OCI-LY3 (cell line): ENCODE measurements around the gene IL13.

Experiments
- H2AFZ ChIP-seq: fragments of 200-600, 300-600 bp; shearing (Covaris generic); 2 replicates; pipeline ENCODE4 v1.6.0; 2014; ENCODE audit warnings: antibody characterized with exemption, low read depth, low read length
- H3K27ac ChIP-seq: fragments of 200-600, 300-600 bp; sonication (generic); 2 replicates; pipeline ENCODE4 v1.5.1; 2014; ENCODE audit warnings: mild to moderate bottlenecking, low read length, moderate library complexity, mixed read lengths
- H3K27me3 ChIP-seq: fragments of 200-600, 300-600 bp; sonication (generic); 2 replicates; pipeline ENCODE4 v1.6.1; 2014; ENCODE audit warnings: low read depth, low read length, mixed read lengths
- H3K36me3 ChIP-seq: fragments of 200-600, 300-600 bp; sonication (generic); replicated peaks from 2 replicates; pipeline ENCODE3; 2014; ENCODE audit warnings: low read depth, low read length, mixed read lengths
- H3K4me1 ChIP-seq: fragments of 300-600, 200-600 bp; sonication (generic); 2 replicates; pipeline ENCODE4 v1.6.1; 2014; ENCODE audit warnings: low read length, mixed read lengths
- H3K4me2 ChIP-seq: fragments of 200-600, 300-600 bp; sonication (generic); 2 replicates; pipeline ENCODE4 v1.6.1; 2014; ENCODE audit warnings: low read length, mixed read lengths
- H3K4me3 ChIP-seq: fragments of 300-600, 200-600 bp; sonication (generic); 2 replicates; pipeline ENCODE4 v1.5.1; 2014; ENCODE audit warnings: antibody characterized with exemption, mild to moderate bottlenecking, low read length, moderate library complexity
- H3K79me2 ChIP-seq: fragments of 300-600, 200-600 bp; shearing (Covaris generic); 2 replicates; pipeline ENCODE4 v1.6.1; 2014; ENCODE audit warnings: mild to moderate bottlenecking, low read length, mixed read lengths
- H3K9ac ChIP-seq: fragments of 300-600, 200-600 bp; shearing (Covaris generic); 2 replicates; pipeline ENCODE4 v1.6.0; 2014; ENCODE audit warnings: mild to moderate bottlenecking, low read length, moderate library complexity
- H3K9me3 ChIP-seq: fragments of 200-600, 300-600 bp; shearing (Covaris generic); 2 replicates; pipeline ENCODE4 v1.6.1; 2014; ENCODE audit warnings: low read length, mixed read lengths; ENCODE audit not compliant: insufficient read depth
- H4K20me1 ChIP-seq: fragments of 200-600, 300-600 bp; sonication (generic); 2 replicates; pipeline ENCODE4 v1.6.1; 2016; ENCODE audit warnings: low read length, mixed read lengths; ENCODE audit not compliant: insufficient read depth
- CTCF ChIP-seq: fragments of 200-600, 300-600 bp; sonication (generic); IDR thresholded peaks from 2 replicates; pipeline ENCODE4 v1.5.1; 2014; ENCODE audit warnings: antibody characterized with exemption, low read length, low read depth
- EZH2phosphoT487 ChIP-seq: fragments of 200-600 bp; shearing (Covaris generic); IDR thresholded peaks from 2 replicates; pipeline ENCODE4 v1.6.1; 2018; ENCODE audit warnings: antibody characterized with exemption, mixed run types, low read depth

The IL13 gene

GRCh38 chr5:132668706-132669454, 10.9 kb downstream of the IL13 start:
- H3K79me2 ChIP-seq: no peaks in the 10 kb centered on the region
- H3K27me3 ChIP-seq: no peaks in the 10 kb centered on the region; the same call in 1 of the 2 replicates
- H2AFZ ChIP-seq: no peak overlapping the region
- H3K27ac ChIP-seq: no peak overlapping the region
- H4K20me1 ChIP-seq: no peaks in the 10 kb centered on the region
- H3K4me3 ChIP-seq: no peak overlapping the region
- TF ChIP-seq EZH2phosphoT487: no peak
- TF ChIP-seq CTCF: no peak
- no peak overlapping the region for H3K4me2 ChIP-seq
- no peaks in the 10 kb centered on the region for H3K36me3 ChIP-seq
- H3K4me1 ChIP-seq: peaks cover 20% of the 10 kb centered on the region
- H3K9ac ChIP-seq: no peak overlapping the region
- H3K9me3 ChIP-seq: no peaks in the 10 kb centered on the region

DNA sequence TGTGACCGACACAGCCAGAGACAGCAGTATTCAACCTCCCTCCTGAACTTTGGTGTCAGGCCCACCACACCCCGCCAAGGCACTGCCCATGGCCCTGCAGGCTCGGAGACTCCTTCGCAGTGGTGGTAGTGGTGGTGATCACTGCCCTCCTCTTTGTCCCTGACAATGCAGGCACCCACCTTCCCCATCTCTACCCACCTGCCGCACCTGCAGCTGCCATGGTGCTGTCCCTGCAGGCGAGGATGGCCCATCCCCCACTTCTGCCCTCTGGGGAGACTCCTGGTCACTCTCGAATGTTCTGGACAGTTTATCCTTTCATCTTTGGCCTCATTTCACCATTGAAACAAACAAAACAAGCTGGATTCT, 11.5 kb downstream of the IL13 start:
- no peaks in the 10 kb centered on the region for H4K20me1 ChIP-seq
- no peak overlapping the region for H3K27ac ChIP-seq
- no peaks in the 10 kb centered on the region for H3K9me3 ChIP-seq
- H3K4me1 ChIP-seq: peaks cover 26% of the 10 kb centered on the region
- no peaks in the 10 kb centered on the region for H3K36me3 ChIP-seq
- H3K27me3 ChIP-seq: no peaks in the 10 kb centered on the region; the same call in 1 of the 2 replicates
- H3K9ac ChIP-seq: no peak overlapping the region
- TF ChIP-seq CTCF (no peak), EZH2phosphoT487 (no peak)
- H3K79me2 ChIP-seq: no peaks in the 10 kb centered on the region
- H2AFZ ChIP-seq: no peak overlapping the region
- no peak overlapping the region for H3K4me3 ChIP-seq
- H3K4me2 ChIP-seq: no peak overlapping the region

- no peak overlapping the region for H3K4me3 ChIP-seq
These were observed 12.3 kb downstream of the IL13 start for GRCh38 chr5:132669966-132670882.

More at GRCh38 chr5:132669966-132670882, 12.3 kb downstream of the IL13 start:
- H4K20me1 ChIP-seq: no peaks in the 10 kb centered on the region
- H3K9ac ChIP-seq: no peak overlapping the region
- no peaks in the 10 kb centered on the region for H3K9me3 ChIP-seq
- H3K36me3 ChIP-seq: no peaks in the 10 kb centered on the region
- no peak overlapping the region for H2AFZ ChIP-seq
- H3K27ac ChIP-seq: no peak overlapping the region
- H3K4me1 ChIP-seq: peaks cover 34% of the 10 kb centered on the region
- TF ChIP-seq CTCF (no peak), EZH2phosphoT487 (no peak)
- H3K79me2 ChIP-seq: no peaks in the 10 kb centered on the region
- no peaks in the 10 kb centered on the region; the same call in 1 of the 2 replicates for H3K27me3 ChIP-seq
- H3K4me2 ChIP-seq: no peak overlapping the region
